ENCODE results near the gene NLGN4X.

GRCh38 chrX:6203462-6204215 lies 25.0 kb downstream of the NLGN4X start:
- TF ChIP-seq MYC (IDR thresholded peaks at IDR 0.05; ENCODE audit: low read depth, low read length) (no peak), CTCF (IDR thresholded peaks at IDR 0.05; ENCODE audit: extremely low read depth in 1 of 2, insufficient read depth in 1 of 2, low read depth in 1 of 2, low read length in 2 of 2) (no peak)

Data from endothelial cell of umbilical vein (primary cell).